OCI-LY1 (cell line): Measurements from ENCODE around the gene FOXQ1.

Experiments used
- H2AFZ ChIP-seq: fragments of 200-600 bp; sonication (generic), shearing (Covaris generic); 2 replicates; pipeline ENCODE4 v1.6.0; 2014; ENCODE audit warnings: antibody characterized with exemption, mild to moderate bottlenecking, low read length
- H3F3A ChIP-seq: fragments of 200-600 bp; sonication (generic), shearing (Covaris generic); 2 replicates; pipeline ENCODE4 v1.6.0; 2014; ENCODE audit warnings: mild to moderate bottlenecking, antibody characterized with exemption, low read length, moderate library complexity; ENCODE audit not compliant: insufficient read depth
- H3K27ac ChIP-seq: fragments of 200-600 bp; sonication (generic); 2 replicates; pipeline ENCODE4 v1.5.1; 2014; ENCODE audit warnings: low read length, mixed run types, mild to moderate bottlenecking, low read depth; ENCODE audit not compliant: poor library complexity, severe bottlenecking
- H3K27me3 ChIP-seq: fragments of 200-600 bp; sonication (generic); 2 replicates; pipeline ENCODE4 v1.6.0; 2014; ENCODE audit warnings: antibody characterized with exemption, mild to moderate bottlenecking, low read length, moderate library complexity; ENCODE audit not compliant: insufficient read depth
- H3K36me3 ChIP-seq: fragments of 200-600 bp; sonication (generic); 2 replicates; pipeline ENCODE4 v1.6.1; 2014; ENCODE audit warnings: mild to moderate bottlenecking, antibody characterized with exemption, low read length, moderate library complexity, mixed read lengths; ENCODE audit not compliant: insufficient read depth
- H3K4me1 ChIP-seq: fragments of 200-600 bp; sonication (generic); 2 replicates; pipeline ENCODE4 v1.5.1; 2014; ENCODE audit warnings: mild to moderate bottlenecking, low read length, moderate library complexity; ENCODE audit not compliant: insufficient read depth, severe bottlenecking
- H3K4me2 ChIP-seq: fragments of 200-600 bp; sonication (generic), shearing (Covaris generic); 2 replicates; pipeline ENCODE4 v1.6.1; 2014; ENCODE audit warnings: low read length
- H3K4me3 ChIP-seq: fragments of 200-600 bp; sonication (generic); 2 replicates; pipeline ENCODE4 v1.5.1; 2014; ENCODE audit warnings: low read length, low read depth, mild to moderate bottlenecking, mixed read lengths; ENCODE audit not compliant: poor library complexity, severe bottlenecking
- H3K79me2 ChIP-seq: fragments of 200-600 bp; shearing (Covaris generic); 2 replicates; pipeline ENCODE4 v1.6.1; 2016; ENCODE audit warnings: mixed run types, low read length, mixed read lengths; ENCODE audit not compliant: insufficient read depth
- H3K9ac ChIP-seq: fragments of 200-600 bp; sonication (generic), shearing (Covaris generic); 2 replicates; pipeline ENCODE4 v1.6.1; 2014; ENCODE audit warnings: mild to moderate bottlenecking, low read length, mixed read lengths
- H3K9me2 ChIP-seq: fragments of 200-600 bp; sonication (generic), shearing (Covaris generic); 2 replicates; pipeline ENCODE4 v1.6.1; 2014; ENCODE audit warnings: low read depth, mild to moderate bottlenecking, low read length, mixed read lengths
- H3K9me3 ChIP-seq: fragments of 200-600 bp; shearing (Covaris generic); 2 replicates; pipeline ENCODE4 v1.6.1; 2014; ENCODE audit warnings: low read length, mixed read lengths
- H4K20me1 ChIP-seq: fragments of 200-600 bp; sonication (generic), shearing (Covaris generic); 2 replicates; pipeline ENCODE4 v1.6.0; 2016; ENCODE audit warnings: mild to moderate bottlenecking, low read length; ENCODE audit not compliant: insufficient read depth
- EZH2 ChIP-seq: fragments of 200-600 bp; sonication (generic), shearing (Covaris generic); IDR thresholded peaks from 2 replicates; pipeline ENCODE4 v1.8.0; 2017; ENCODE audit warnings: borderline replicate concordance, mixed run types, mild to moderate bottlenecking, antibody characterized with exemption, low read length, moderate library complexity, mixed read lengths
- TF ChIP-seq, protein P1 (sequence below): fragments of 200-600 bp; sonication (generic), shearing (Covaris generic); IDR thresholded peaks from 2 replicates; pipeline ENCODE4 v1.5.1; 2017; ENCODE audit warnings: mild to moderate bottlenecking, antibody characterized with exemption, low read length, moderate library complexity, mixed read lengths

The FOXQ1 gene

GRCh38 chr6:1346558-1347091, 34.7 kb downstream of the FOXQ1 start:
- H3K27me3 ChIP-seq = no peaks in the 10 kb centered on the region
- H3K27ac ChIP-seq = no peak overlapping the region
- H3K9me2 ChIP-seq = no peaks in the 10 kb centered on the region
- no peak for TF ChIP-seq EZH2
- TF ChIP-seq, protein P1, sequence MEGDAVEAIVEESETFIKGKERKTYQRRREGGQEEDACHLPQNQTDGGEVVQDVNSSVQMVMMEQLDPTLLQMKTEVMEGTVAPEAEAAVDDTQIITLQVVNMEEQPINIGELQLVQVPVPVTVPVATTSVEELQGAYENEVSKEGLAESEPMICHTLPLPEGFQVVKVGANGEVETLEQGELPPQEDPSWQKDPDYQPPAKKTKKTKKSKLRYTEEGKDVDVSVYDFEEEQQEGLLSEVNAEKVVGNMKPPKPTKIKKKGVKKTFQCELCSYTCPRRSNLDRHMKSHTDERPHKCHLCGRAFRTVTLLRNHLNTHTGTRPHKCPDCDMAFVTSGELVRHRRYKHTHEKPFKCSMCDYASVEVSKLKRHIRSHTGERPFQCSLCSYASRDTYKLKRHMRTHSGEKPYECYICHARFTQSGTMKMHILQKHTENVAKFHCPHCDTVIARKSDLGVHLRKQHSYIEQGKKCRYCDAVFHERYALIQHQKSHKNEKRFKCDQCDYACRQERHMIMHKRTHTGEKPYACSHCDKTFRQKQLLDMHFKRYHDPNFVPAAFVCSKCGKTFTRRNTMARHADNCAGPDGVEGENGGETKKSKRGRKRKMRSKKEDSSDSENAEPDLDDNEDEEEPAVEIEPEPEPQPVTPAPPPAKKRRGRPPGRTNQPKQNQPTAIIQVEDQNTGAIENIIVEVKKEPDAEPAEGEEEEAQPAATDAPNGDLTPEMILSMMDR = no peak
- no peak overlapping the region for H2AFZ ChIP-seq
- no peaks in the 10 kb centered on the region for H3K79me2 ChIP-seq
- no peaks in the 10 kb centered on the region for H4K20me1 ChIP-seq
- H3K4me3 ChIP-seq = no peak overlapping the region
- H3K9ac ChIP-seq = no peak overlapping the region
- H3K36me3 ChIP-seq = no peaks in the 10 kb centered on the region
- no peak overlapping the region for H3K4me2 ChIP-seq
- 0 out of 2 replicates have a peak, but pooled peaks cover 5% of the 10 kb centered on the region for H3K9me3 ChIP-seq
- no peaks in the 10 kb centered on the region for H3F3A ChIP-seq
- H3K4me1 ChIP-seq = no peaks in the 10 kb centered on the region

DNA sequence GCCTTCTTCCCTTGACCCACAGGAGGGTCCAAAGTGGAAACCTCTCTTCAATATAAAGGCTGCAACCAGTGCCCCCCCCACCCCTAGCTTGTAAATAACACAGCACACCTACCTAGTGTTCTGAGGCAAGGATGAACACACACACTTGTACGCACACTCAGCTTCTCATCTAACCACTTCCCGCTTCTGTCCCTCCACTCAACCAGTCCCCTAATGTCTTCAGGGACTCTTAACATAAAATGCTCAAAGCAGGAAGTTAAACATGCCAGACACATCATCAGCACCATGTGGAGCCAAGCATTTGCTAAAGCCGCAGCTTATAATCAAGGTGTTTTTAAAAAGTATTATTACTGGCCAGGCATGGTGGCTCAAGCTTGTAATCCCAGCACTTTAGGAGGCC, 35.3 kb downstream of the FOXQ1 start:
- Histone ChIP-seq H3K9me3 (0 out of 2 replicates have a peak, but pooled peaks cover 5% of the 10 kb centered on the region), H3K27me3 (no peaks in the 10 kb centered on the region), H3K4me3 (no peak overlapping the region), H3K9me2 (no peaks in the 10 kb centered on the region), H3K4me2 (no peak overlapping the region), H3K79me2 (no peaks in the 10 kb centered on the region), H3K9ac (no peak overlapping the region), H3F3A (no peaks in the 10 kb centered on the region), H3K4me1 (no peaks in the 10 kb centered on the region), H2AFZ (no peak overlapping the region), H3K36me3 (no peaks in the 10 kb centered on the region), H3K27ac (no peak overlapping the region), H4K20me1 (no peaks in the 10 kb centered on the region)
- no peak for TF ChIP-seq EZH2
- TF ChIP-seq, protein P1 = no peak

DNA sequence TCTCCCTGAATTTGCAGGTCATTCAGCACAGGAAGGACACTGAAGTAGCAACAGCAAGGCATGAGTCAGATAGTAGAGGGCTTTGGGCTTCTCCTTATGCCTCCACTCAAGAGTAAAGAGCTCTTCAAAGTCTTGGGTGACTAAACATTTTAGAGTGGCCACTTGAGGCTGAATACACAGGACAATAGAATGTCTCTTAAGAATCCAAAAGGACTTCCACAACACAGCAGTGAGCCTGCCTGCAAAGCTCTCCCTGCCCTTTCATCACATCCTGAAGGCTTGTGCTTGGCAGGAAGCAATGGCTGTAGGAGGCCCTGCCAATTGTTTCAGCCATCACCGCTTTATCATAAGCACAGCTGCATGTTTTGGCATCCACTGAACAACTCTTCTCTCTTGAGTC, 36.8 kb downstream of the FOXQ1 start:
- no peak overlapping the region for H3K4me2 ChIP-seq
- no peak for TF ChIP-seq EZH2
- TF ChIP-seq, protein P1 = no peak
- H4K20me1 ChIP-seq = no peaks in the 10 kb centered on the region

More for the DNA sequence above, 36.8 kb downstream of the FOXQ1 start:
- no peak overlapping the region for H3K4me3 ChIP-seq
- no peaks in the 10 kb centered on the region for H3K27me3 ChIP-seq
- H3K9me3 ChIP-seq = 0 out of 2 replicates have a peak, but pooled peaks cover 5% of the 10 kb centered on the region
- no peak overlapping the region for H3K27ac ChIP-seq
- H2AFZ ChIP-seq = no peak overlapping the region
- no peaks in the 10 kb centered on the region for H3K4me1 ChIP-seq
- no peak overlapping the region for H3K9ac ChIP-seq
- H3K9me2 ChIP-seq = no peaks in the 10 kb centered on the region
- no peaks in the 10 kb centered on the region for H3K36me3 ChIP-seq
- H3F3A ChIP-seq = no peaks in the 10 kb centered on the region
- H3K79me2 ChIP-seq = no peaks in the 10 kb centered on the region
